Heart left ventricle (tissue), 16 donors: ENCODE measurements around the gene PLEKHG4B. TPM values are rescaled to one million over a fixed set of nuclear protein-coding genes. Genes with fewer than 3 reads are reported as not detected.
"Not testable (repeated sequence)": the region's sequence is repeated elsewhere in the genome, so short reads cannot be mapped to it uniquely, and the experiment has no call there.

Experiments
- ATAC-seq, 4 donors: fragments of 200-7000 bp; cut with Tn5 transposase; one replicate each; pipeline ENCODE4 v1.9.1; 2020 to 2022; ENCODE audit warnings: moderate library complexity in 4 of 4, mild to moderate bottlenecking in 3 of 4, moderate number of reproducible peaks in 1 of 4
- DNase-seq, 5 donors: peaks; one replicate each; pipeline ENCODE4 v3.0.0-alpha.2; 2020
- H3K27ac ChIP-seq, 12 donors: fragments of 200-600 bp; sonication (generic) in 4 of 12; one replicate each; pipeline versions ENCODE4 v1.5.0 to v1.8.0; 2016 to 2022; ENCODE audit warnings: mild to moderate bottlenecking in 2 of 12
- H3K27me3 ChIP-seq, 9 donors: fragments of 200-600 bp; sonication (generic) in 2 of 9; one replicate each; pipeline versions ENCODE4 v1.5.1 to v1.8.0; 2016 to 2022; ENCODE audit warnings: mild to moderate bottlenecking in 3 of 9
- H3K36me3 ChIP-seq, 9 donors: fragments of 200-600 bp; sonication (generic) in 2 of 9; one replicate each; pipeline versions ENCODE4 v1.5.0 to v1.8.0; 2018 to 2022; ENCODE audit warnings: mild to moderate bottlenecking in 2 of 9
- H3K4me1 ChIP-seq, 12 donors: fragments of 200-600 bp; sonication (generic) in 4 of 12; one replicate each; pipeline versions ENCODE4 v1.5.0 to v1.8.0; 2016 to 2022; ENCODE audit warnings: mild to moderate bottlenecking in 3 of 12
- H3K4me3 ChIP-seq, 12 donors: fragments of 200-600 bp; sonication (generic) in 4 of 12; one replicate each; pipeline versions ENCODE4 v1.5.0 to v1.8.0; 2017 to 2022; ENCODE audit warnings: mild to moderate bottlenecking in 9 of 12, moderate library complexity in 4 of 12
- H3K9me3 ChIP-seq, 12 donors: fragments of 200-600 bp; sonication (generic) in 4 of 12; one replicate each; pipeline versions ENCODE4 v1.5.0 to v1.8.0; 2016 to 2022; ENCODE audit warnings: mild to moderate bottlenecking in 1 of 12
- CTCF ChIP-seq, 12 donors: fragments of 200-600 bp; sonication (generic) in 4 of 12; IDR thresholded peaks; one replicate each; pipeline versions ENCODE4 v1.5.0 to v1.8.0; 2018 to 2022; ENCODE audit warnings: antibody characterized with exemption in 12 of 12, mild to moderate bottlenecking in 5 of 12
- POLR2A ChIP-seq, 2 donors: fragments of 450-650 bp; IDR thresholded peaks; one replicate each; pipeline ENCODE4 v1.6.1; 2017; ENCODE audit warnings: antibody characterized with exemption in 2 of 2, mild to moderate bottlenecking in 2 of 2, moderate library complexity in 2 of 2
- WGBS, 4 donors: extraction: QIAGEN DNeasy Blood & Tissue Kit in 2 of 4; methylation state at CpG; one replicate each; pipeline versions ENCODE4 v1.1.5 to v1.1.7; 2013 to 2018; 5-methylcytosine and 5-hydroxymethylcytosine counted together
- intact Hi-C, 10 donors: fragments of 100-400 bp; cut with DNase I; formaldehyde crosslinking; loops; one replicate each; pipeline versions ENCODE4 v1.11.1 to v1.14.2; 2022
- polyA plus RNA-seq, 2 donors: library from polyadenylated mRNA; stranded (reverse); fragments of 200-250 nt; gene quantifications; one replicate each; pipeline ENCODE4 v1.2.3, GENCODE V29; 2013
- total RNA-seq, 9 donors: library from RNA; depleted of rRNA in 2 of 9; stranded (reverse); fragments of >200 nt in 2 of 9; fragmentation: NEBNext Ultra II Directional in 3 of 9; extraction: Animal tissue kit (Norgen Biotek cat#: 25700) in 3 of 9; gene quantifications; one replicate each; pipeline versions ENCODE4 v1.1.0 to v1.2.4, GENCODE V29; 2016 to 2023
- donor health status: ischemic (EF 13 %, LVEDD 7.1; RV severe dilation, severe dysfunction).
- donor health status: healthy with polysubstance abuse.
- donor health status: DM: no; HTN: yes; CAD: no.
- donor health status: DM: no; HTN: no; CAD: no.
- donor health status: ischemic (EF 25% LVEDD 6.9; RV normal size, moderate dysfunction).
- donor health status: ischemic (EF 25% LVEDD 5.7; RV mildly dilated, moderate dysfunction).
- donor health status: healthy.
- donor health status: DM: yes; HTN: yes; CAD: no.
- donor health status: ischemic (EF 35%, LVEDD 5.7; RV mildly dilated, moderate dysfunction).
- donor health status: nonischemic (EF 11% LVEDD 7.7; RV severe dilation, severe dysfunction).
- donor health status: DM: yes; HTN: yes; CAD: no.
- donor health status: PGD.
- donor health status: ischemic (EF 29% LVEDD 5.4; RV normal size, mild dysfunction).
- donor health status: nonischemic (EF 23%, LVEDD 6.1; RV moderate dilation, normal function).

Gene PLEKHG4B
- total and polyA plus RNA-seq, 11 donors, result 0.03 to 0.34 (median 0.10) TPM; not detected in 7

- TF ChIP-seq POLR2A (IDR thresholded peaks at IDR 0.05) (no peak), CTCF (IDR thresholded peaks at IDR 0.05) (no peak)
- Histone ChIP-seq H3K9me3 (peaks cover 0 to 12% (median 0%) of the 10 kb centered on the region in 12 donors), H3K4me1 (no peaks in the 10 kb centered on the region), H3K27ac (no peak overlapping the region), H3K36me3 (no peaks in the 10 kb centered on the region), H3K4me3 (no peak overlapping the region), H3K27me3 (peaks cover 0 to 14% (median 0%) of the 10 kb centered on the region in 9 donors)
- ATAC-seq (no peak), DNase-seq (no peak)
- 85 to 89% (median 87%) methylated on average over 1 of the region's 1 CpG for WGBS, 4 donors
- intact Hi-C loops, result no loop called here
These were observed 21.5 kb upstream of the PLEKHG4B start for GRCh38 chr5:70440-70839.

GRCh38 chr5:72316-73180 is 19.4 kb upstream of the PLEKHG4B start:
- intact Hi-C loops, H3K4me1 ChIP-seq, H3K9me3 ChIP-seq, DNase-seq, H3K27ac ChIP-seq, H3K4me3 ChIP-seq, H3K36me3 ChIP-seq, ATAC-seq: not testable (repeated sequence)
- peaks cover 0 to 26% (median 0%) of the 10 kb centered on the region in 9 donors for H3K27me3 ChIP-seq
- 82 to 90% (median 87%) methylated on average over 25 to 31 of the region's 31 CpGs for WGBS, 4 donors

GRCh38 chr5:73181-73447 is 18.9 kb upstream of the PLEKHG4B start:
- H3K9me3 ChIP-seq, intact Hi-C loops, H3K36me3 ChIP-seq, H3K27ac ChIP-seq, H3K4me1 ChIP-seq, ATAC-seq, H3K4me3 ChIP-seq, DNase-seq: not testable (repeated sequence)
- WGBS, 4 donors, result 79 to 100% (median 81%) methylated on average over 3 to 9 of the region's 9 CpGs
- peaks cover 0 to 26% (median 0%) of the 10 kb centered on the region in 9 donors for H3K27me3 ChIP-seq

GRCh38 chr5:73768-74502 is 18.0 kb upstream of the PLEKHG4B start:
- Histone ChIP-seq H3K36me3 (no peaks in the 10 kb centered on the region), H3K27me3 (peaks cover 0 to 26% (median 0%) of the 10 kb centered on the region in 9 donors), H3K4me3 (no peak overlapping the region), H3K4me1 (no peaks in the 10 kb centered on the region), H3K9me3 (no peaks in the 10 kb centered on the region), H3K27ac (no peak overlapping the region)
- DNase-seq, result no peak
- intact Hi-C loops, result no loop called here
- ATAC-seq, result peak in 1 of 4 donors; percentile 21
- 82 to 90% (median 84%) methylated on average over 16 of the region's 16 CpGs for WGBS, 4 donors
- TF ChIP-seq CTCF (IDR thresholded peaks at IDR 0.05), result no peak
- TF ChIP-seq POLR2A (IDR thresholded peaks at IDR 0.05), result no peak

- Histone ChIP-seq H3K4me3 (no peak overlapping the region), H3K36me3 (no peaks in the 10 kb centered on the region), H3K27ac (no peak overlapping the region), H3K9me3 (no peaks in the 10 kb centered on the region), H3K4me1 (no peaks in the 10 kb centered on the region), H3K27me3 (peaks cover 0 to 26% (median 0%) of the 10 kb centered on the region in 9 donors)
- DNase-seq (no peak), ATAC-seq (no peak)
- WGBS, 4 donors, result 75 to 83% (median 80%) methylated on average over 15 of the region's 15 CpGs
- TF ChIP-seq CTCF (IDR thresholded peaks at IDR 0.05), result no peak
- TF ChIP-seq POLR2A (IDR thresholded peaks at IDR 0.05), result no peak
- intact Hi-C loops, result no loop called here
These were observed 17.4 kb upstream of the PLEKHG4B start for GRCh38 chr5:74503-75109.
